Left colon (tissue), 2 donors: ENCODE data around the gene GGT5. TPM values are rescaled to one million over a fixed set of nuclear protein-coding genes. Genes with fewer than 3 reads are reported as not detected.
A peak's percentile ranks its signal among the peaks of the same experiment; 100 is the strongest.

Experiments
- ATAC-seq: fragments of 200-7000 bp; cut with Tn5 transposase; one replicate; pipeline ENCODE4 v1.9.1; 2020; ENCODE audit warnings: mild to moderate bottlenecking, moderate library complexity
- DNase-seq, 2 donors: peaks; one replicate each; pipeline ENCODE4 v3.0.0-alpha.2; 2020
- intact Hi-C, 2 donors: fragments of 100-400 bp; cut with DNase I in 1 of 2; cut with micrococcal nuclease in 1 of 2; formaldehyde crosslinking; loops; one replicate each; pipeline versions ENCODE4 v1.11.2 to v1.14.0; 2022; cut with DNase I, micrococcal nuclease
- total RNA-seq, 2 donors: library from RNA; stranded (reverse); fragmentation: NEBNext Ultra II Directional; extraction: Animal tissue kit (Norgen Biotek cat#: 25700); gene quantifications; one replicate each; pipeline ENCODE4 v1.2.1, GENCODE V29; 2021
- donor health status: DM: no; HTN: no; CAD: no.
- donor health status: DM: yes; HTN: yes; CAD: no.

The GGT5 gene
- total RNA-seq, 2 donors from 2014 or later = 3.7 to 6.7 TPM

- DNase-seq = no peak
- ATAC-seq = no peak
- intact Hi-C loops = no loop called here
Observed at GRCh38 chr22:24179478-24180210, 65.2 kb downstream of the GGT5 start.

DNA sequence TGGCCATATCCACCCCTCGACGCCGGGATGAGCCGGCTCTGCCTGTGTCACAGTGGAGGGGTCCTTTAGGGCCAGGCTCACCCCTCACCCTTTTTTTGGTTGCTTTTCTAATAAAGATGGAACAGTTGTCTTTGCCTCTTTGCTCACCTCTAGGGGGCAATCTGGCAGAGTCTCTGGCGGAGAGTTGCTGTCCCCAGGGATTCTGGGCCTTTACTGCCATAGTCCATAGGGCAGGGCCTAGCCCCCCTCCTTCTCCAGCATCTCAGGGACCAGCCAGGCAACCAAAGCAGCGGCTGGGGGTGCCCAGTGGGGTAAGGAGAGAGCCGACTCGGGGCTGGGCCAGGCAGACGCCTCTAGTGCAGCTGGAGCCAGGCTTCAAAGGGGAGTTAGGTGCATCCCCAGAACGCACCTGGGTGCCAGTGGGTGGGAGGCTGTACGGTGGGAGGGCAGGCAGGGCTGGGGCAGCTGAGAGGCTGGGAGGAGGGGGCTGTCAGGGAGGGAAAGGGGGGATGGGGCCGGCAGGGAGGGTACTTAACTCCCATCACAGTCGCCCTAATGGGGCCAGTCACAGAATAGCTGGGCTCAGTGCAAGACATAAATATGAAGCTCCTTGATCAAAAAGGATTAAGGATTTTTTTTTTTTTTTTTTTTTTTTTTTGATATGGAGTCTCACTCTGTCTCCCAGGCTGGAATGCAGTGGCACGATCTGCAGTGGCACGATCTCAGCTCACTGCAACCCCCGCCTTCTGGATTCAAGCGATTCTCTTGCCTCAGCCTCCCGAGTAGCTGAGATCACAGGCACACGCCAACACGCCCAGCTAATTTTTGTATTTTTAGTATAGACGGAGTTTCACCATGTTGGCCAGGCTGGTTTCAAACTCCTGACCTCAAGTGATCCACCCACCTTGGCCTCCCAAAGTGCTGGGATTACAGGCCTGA lies 66.1 kb downstream of the GGT5 start:
- DNase-seq (no peak), ATAC-seq (no peak)
- intact Hi-C loops = no loop called here

DNA sequence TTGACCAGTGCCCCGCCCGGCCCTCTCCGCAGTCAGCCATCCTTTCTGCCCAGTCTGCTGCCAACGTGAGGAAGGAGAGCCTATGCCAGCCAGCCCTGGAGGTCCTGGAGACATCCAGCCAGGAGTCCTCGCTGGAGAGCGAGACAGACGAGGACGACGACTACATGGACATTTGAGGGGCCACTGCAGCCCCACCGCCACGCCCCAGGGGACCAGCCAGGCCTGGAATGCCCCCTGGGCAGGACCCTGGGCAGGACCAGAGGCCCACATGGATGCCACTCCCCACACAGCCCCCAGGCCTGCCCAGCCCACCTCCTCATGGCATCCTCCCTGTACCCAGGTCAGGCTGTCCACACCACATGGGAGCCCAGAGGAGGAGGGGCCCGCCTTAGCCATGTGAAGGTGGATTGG lies 66.9 kb downstream of the GGT5 start:
- DNase-seq (no peak), ATAC-seq (no peak)
- intact Hi-C loops = no loop called here

DNA sequence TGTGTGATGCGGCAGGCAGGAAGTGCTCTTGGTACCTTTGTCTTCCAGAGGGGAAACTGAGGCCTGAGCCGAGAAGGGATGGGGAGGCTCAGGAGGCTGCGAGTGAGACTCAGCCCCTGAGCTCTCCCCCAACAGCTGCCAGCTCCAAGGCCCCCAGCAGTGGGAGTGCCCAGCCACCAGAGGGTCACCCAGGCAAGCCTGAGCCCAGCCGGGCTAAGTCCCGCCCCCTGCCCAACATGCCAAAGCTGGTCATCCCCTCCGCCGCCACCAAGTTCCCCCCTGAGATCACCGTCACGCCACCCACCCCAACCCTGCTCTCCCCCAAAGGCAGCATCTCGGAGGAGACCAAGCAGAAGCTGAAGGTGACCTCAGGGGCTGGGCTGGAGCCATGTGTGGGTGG lies 67.4 kb downstream of the GGT5 start:
- ATAC-seq (no peak), DNase-seq (no peak)
- intact Hi-C loops = no loop called here

GRCh38 chr22:24177045-24177444 lies 67.8 kb downstream of the GGT5 start:
- no peak for ATAC-seq
- intact Hi-C loops = no loop called here
- no peak for DNase-seq

- no peak for DNase-seq
- ATAC-seq = no peak
- intact Hi-C loops = no loop called here
Observed at GRCh38 chr22:24176630-24177029, 68.3 kb downstream of the GGT5 start.

DNA sequence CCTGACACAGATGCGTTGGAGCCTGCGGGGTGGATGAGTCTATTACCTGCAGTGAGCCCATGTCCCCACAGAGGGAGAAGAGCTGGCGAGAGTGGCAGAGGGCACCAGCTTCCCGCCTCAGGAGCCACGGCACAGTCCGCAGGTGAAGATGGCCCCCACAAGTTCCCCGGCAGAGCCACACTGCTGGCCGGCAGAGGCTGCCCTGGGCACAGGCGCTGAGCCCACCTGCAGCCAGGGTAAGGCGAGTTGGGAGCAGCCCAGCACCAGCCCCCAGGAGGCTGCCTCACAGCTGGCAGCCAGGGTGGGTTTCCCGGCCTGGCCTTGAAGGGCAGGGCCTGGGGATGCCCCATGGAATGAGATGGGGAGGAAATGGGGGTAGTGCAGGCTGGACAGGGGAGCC lies 68.8 kb downstream of the GGT5 start:
- ATAC-seq = no peak
- no peak for DNase-seq
- intact Hi-C loops = no loop called here

DNA sequence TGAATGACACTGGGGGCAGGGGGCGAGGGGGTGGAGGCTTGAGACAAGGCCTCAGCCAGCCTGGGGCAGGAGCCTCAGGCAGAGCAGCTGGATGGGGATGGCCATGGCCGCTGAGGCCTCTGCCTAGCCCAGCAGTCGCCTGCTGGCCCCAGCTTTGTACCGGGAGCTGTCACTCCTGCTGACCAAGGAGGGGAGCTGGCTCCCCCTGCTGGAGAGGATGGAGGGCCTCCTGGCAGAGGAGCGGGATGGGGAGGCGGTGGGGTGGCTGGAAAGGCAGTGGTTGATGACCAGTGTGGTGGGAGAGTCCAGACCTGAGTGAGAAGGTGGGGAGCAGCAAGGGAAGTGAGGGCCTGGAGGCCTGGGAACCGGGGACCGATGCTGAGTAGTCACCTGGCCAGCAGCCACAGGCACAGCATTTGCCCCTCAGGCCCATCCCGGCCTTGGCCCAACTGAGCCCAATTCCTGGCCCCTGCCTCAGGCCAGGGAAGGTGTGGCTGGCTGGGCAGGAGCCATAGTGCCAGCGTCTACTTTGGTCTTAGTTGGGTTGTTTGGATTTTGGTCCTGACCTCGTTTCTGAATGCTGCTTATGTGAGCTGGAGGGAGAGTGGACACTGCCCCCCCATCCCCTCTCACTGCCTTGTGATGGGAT lies 69.6 kb downstream of the GGT5 start:
- DNase-seq = peak; percentile 74 to 87
- ATAC-seq = peak; percentile 81
- intact Hi-C loops = no loop called here

DNA sequence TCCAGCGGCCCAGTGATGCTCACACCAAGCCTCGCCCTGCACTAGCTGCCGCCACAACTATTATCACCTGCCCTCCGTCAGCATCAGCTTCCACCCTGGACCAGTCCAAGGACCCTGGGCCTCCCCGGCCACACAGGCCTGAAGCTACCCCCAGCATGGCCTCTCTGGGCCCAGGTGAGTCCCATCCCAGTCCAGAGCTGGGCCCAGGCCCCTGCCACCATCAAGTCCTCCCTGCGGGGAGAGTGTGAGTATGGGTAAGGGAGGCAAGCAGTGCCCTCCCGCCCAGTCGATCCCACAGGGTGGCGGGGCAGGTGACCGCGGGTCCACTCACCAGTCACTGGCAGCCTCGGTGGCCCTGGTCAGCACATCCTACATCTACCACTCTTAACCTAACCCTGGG lies 73.1 kb downstream of the GGT5 start:
- no peak for ATAC-seq
- intact Hi-C loops = loop anchor here in 1 of 2 donors (5.0 kb wide), 1 partner anchor 65 kb away; no protein-coding TSS in a partner anchor
- DNase-seq = no peak

- DNase-seq = no peak
- intact Hi-C loops = loop anchor here in 1 of 2 donors (5.0 kb wide), 1 partner anchor 63 kb away; no protein-coding TSS in a partner anchor
- ATAC-seq = no peak
Observed at GRCh38 chr22:24170632-24171031, 74.2 kb downstream of the GGT5 start.

DNA sequence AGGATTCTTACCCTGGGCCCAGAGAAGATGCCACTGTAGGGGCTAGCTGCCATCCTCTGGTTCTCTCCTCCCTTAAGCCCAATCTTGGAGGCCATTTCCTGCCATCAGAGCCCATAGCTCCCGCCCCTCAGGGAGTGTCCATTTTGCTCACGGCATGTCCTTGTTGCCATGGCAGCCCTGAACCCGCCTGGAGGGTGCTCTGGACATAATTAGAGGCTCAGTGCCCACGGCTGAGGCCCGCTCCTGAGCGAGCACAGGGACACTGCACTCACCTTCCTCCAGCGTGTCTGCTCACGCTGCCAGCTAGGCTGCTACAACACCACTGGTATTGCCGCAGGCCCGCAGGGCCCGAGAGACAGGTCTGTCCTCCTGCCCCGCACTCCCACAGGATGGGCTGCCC lies 74.7 kb downstream of the GGT5 start:
- ATAC-seq (peak; percentile 10), DNase-seq (no peak)
- intact Hi-C loops = loop anchor here in 1 of 2 donors (5.0 kb wide), 1 partner anchor 63 kb away; no protein-coding TSS in a partner anchor

Other genes starting within 250 kb of the GGT5 start
- gene GSTT4, start 239.6 kb downstream of the GGT5 start, total RNA-seq = not detected
- gene CABIN1, start 233.8 kb downstream of the GGT5 start, total RNA-seq = 10 to 100 TPM; 63.0 to 81.6 TPM
- 1 to 10 TPM; 1.9 to 2.7 TPM for gene SUSD2, start 63.6 kb downstream of the GGT5 start, total RNA-seq
- gene SPECC1L, start 25.7 kb upstream of the GGT5 start, total RNA-seq = 10 to 100 TPM; 86.3 to 87.5 TPM
- gene ADORA2A, start 182.5 kb upstream of the GGT5 start, total RNA-seq = 1 to 10 TPM; 2.5 to 4.0 TPM